Neural cell (in vitro differentiated cells): ENCODE results near the gene PDE10A. TPM values are rescaled to one million over a fixed set of nuclear protein-coding genes. Genes with fewer than 3 reads are reported as not detected.

Experiments
- H2AFZ ChIP-seq: fragments of 200-600, 300-800 bp; sonication (generic), shearing (Covaris generic); 2 replicates; pipeline ENCODE4 v1.6.0; 2014; ENCODE audit warnings: low read depth, mild to moderate bottlenecking, antibody characterized with exemption, low read length, moderate library complexity
- H3F3A ChIP-seq: fragments of 200-600 bp; shearing (Covaris generic); 2 replicates; pipeline ENCODE4 v1.6.1; 2016; ENCODE audit warnings: mild to moderate bottlenecking, moderate library complexity, mixed read lengths, antibody characterized with exemption, low read length; ENCODE audit not compliant: insufficient read depth, poor library complexity, severe bottlenecking
- H3K27ac ChIP-seq: fragments of 200-600, 300-800 bp; sonication (generic), shearing (Covaris generic); 2 replicates; pipeline ENCODE4 v1.5.1; 2014; ENCODE audit warnings: mild to moderate bottlenecking, low read length, moderate library complexity
- H3K27me3 ChIP-seq: fragments of 300-800, 200-600 bp; sonication (generic), shearing (Covaris generic); 2 replicates; pipeline ENCODE4 v1.6.0; 2014; ENCODE audit warnings: mild to moderate bottlenecking, low read depth, low read length, moderate library complexity; ENCODE audit not compliant: insufficient read depth
- H3K36me3 ChIP-seq: fragments of 300-800, 200-600 bp; sonication (generic), shearing (Covaris generic); 2 replicates; pipeline ENCODE4 v1.5.1; 2014; ENCODE audit warnings: mild to moderate bottlenecking, antibody characterized with exemption, low read length, moderate library complexity; ENCODE audit not compliant: insufficient read depth
- H3K4me2 ChIP-seq: fragments of 300-800, 200-600 bp; sonication (generic), shearing (Covaris generic); 2 replicates; pipeline ENCODE4 v1.6.0; 2014; ENCODE audit warnings: mild to moderate bottlenecking, low read length
- H3K4me3 ChIP-seq: fragments of 300-800, 200-600 bp; sonication (generic), shearing (Covaris generic); 2 replicates; pipeline ENCODE4 v1.5.1; 2014; ENCODE audit warnings: mild to moderate bottlenecking, low read length, moderate library complexity
- H3K79me2 ChIP-seq: fragments of 200-600 bp; shearing (Covaris generic); replicated peaks from 2 replicates; pipeline ENCODE4 v1.6.0; 2014; ENCODE audit warnings: mild to moderate bottlenecking, low read length, moderate library complexity; ENCODE audit not compliant: insufficient read depth
- H3K9ac ChIP-seq: fragments of 300-800, 200-600 bp; sonication (generic), shearing (Covaris generic); 2 replicates; pipeline ENCODE4 v1.6.1; 2016; ENCODE audit warnings: mild to moderate bottlenecking, low read length, mixed read lengths
- H3K9me2 ChIP-seq: fragments of 200-600 bp; shearing (Covaris generic); 2 replicates; pipeline ENCODE4 v1.6.1; 2016; ENCODE audit warnings: mild to moderate bottlenecking, low read length, mixed read lengths; ENCODE audit not compliant: insufficient read depth
- H3K9me3 ChIP-seq: fragments of 200-600, 300-800 bp; sonication (generic), shearing (Covaris generic); 2 replicates; pipeline ENCODE4 v1.6.1; 2016; ENCODE audit warnings: mild to moderate bottlenecking, mixed run types, low read length, moderate library complexity, mixed read lengths
- H4K20me1 ChIP-seq: fragments of 200-600 bp; shearing (Covaris generic); 2 replicates; pipeline ENCODE4 v1.6.1; 2016; ENCODE audit warnings: mild to moderate bottlenecking, mixed run types; ENCODE audit not compliant: insufficient read depth
- CTCF ChIP-seq: fragments of 450-650 bp; IDR thresholded peaks from 2 replicates; pipeline ENCODE4 v1.5.1; 2014; ENCODE audit warnings: antibody characterized with exemption, mild to moderate bottlenecking, moderate library complexity; ENCODE audit not compliant: poor library complexity, severe bottlenecking
- EP300 ChIP-seq: fragments of 450-650 bp; conservative IDR thresholded peaks from 2 replicates; pipeline ENCODE4 v1.6.1; 2014; ENCODE audit warnings: antibody characterized with exemption, mild to moderate bottlenecking, moderate library complexity; ENCODE audit not compliant: poor library complexity, severe bottlenecking
- EZH2 ChIP-seq: fragments of 200-600, 300-800 bp; shearing (Covaris generic), sonication (generic); IDR thresholded peaks from 2 replicates; pipeline ENCODE4 v1.6.1; 2014; ENCODE audit warnings: antibody characterized with exemption, low read length, borderline replicate concordance, mild to moderate bottlenecking; ENCODE audit not compliant: insufficient read depth, poor library complexity, severe bottlenecking
- MXI1 ChIP-seq: fragments of 450-650 bp; conservative IDR thresholded peaks from 2 replicates; pipeline ENCODE4 v1.6.1; 2014; ENCODE audit warnings: antibody characterized with exemption, mild to moderate bottlenecking; ENCODE audit not compliant: poor library complexity, severe bottlenecking
- POLR2AphosphoS5 ChIP-seq: IDR thresholded peaks from 2 replicates; pipeline ENCODE4 v1.6.1; 2012
- RAD21 ChIP-seq: fragments of 450-650 bp; conservative IDR thresholded peaks from 2 replicates; pipeline ENCODE4 v1.6.1; 2014; ENCODE audit warnings: antibody characterized with exemption, mild to moderate bottlenecking, moderate library complexity
- REST ChIP-seq: IDR thresholded peaks from 2 replicates; pipeline ENCODE4 v1.6.1; 2012; ENCODE audit warnings: borderline replicate concordance
- SMC3 ChIP-seq: fragments of 450-650 bp; conservative IDR thresholded peaks from 2 replicates; pipeline ENCODE4 v1.6.1; 2014; ENCODE audit warnings: antibody characterized with exemption, mild to moderate bottlenecking, moderate library complexity; ENCODE audit not compliant: poor library complexity
- TAF1 ChIP-seq: IDR thresholded peaks from 2 replicates; pipeline ENCODE4 v1.6.1; 2012; ENCODE audit warnings: low read depth
- polyA plus RNA-seq: library from polyadenylated mRNA; depleted of rRNA; stranded (reverse); fragments of >200 nt; gene quantifications from 2 replicates; pipeline ENCODE4 v1.2.3, GENCODE V29; 2014

PDE10A gene
- polyA plus RNA-seq, 1 donor from 2014 or later: 52.4 TPM

GRCh38 chr6:165588515-165588914 lies 74.5 kb downstream of the PDE10A start:
- H3K27ac ChIP-seq: no peak overlapping the region
- H3K79me2 ChIP-seq: peaks cover 56% of the 10 kb centered on the region
- H3K9me3 ChIP-seq: no peaks in the 10 kb centered on the region
- H3K4me2 ChIP-seq: no peak overlapping the region
- H4K20me1 ChIP-seq: no peaks in the 10 kb centered on the region
- TF ChIP-seq SMC3 (no peak), EZH2 (no peak), RAD21 (no peak), TAF1 (no peak), CTCF (no peak), EP300 (no peak), POLR2AphosphoS5 (no peak), MXI1 (no peak), REST (no peak)
- no peak overlapping the region for H3K4me3 ChIP-seq
- H3K36me3 ChIP-seq: no peaks in the 10 kb centered on the region
- H3K27me3 ChIP-seq: no peaks in the 10 kb centered on the region
- no peaks in the 10 kb centered on the region for H3F3A ChIP-seq
- no peaks in the 10 kb centered on the region for H3K9me2 ChIP-seq
- H3K9ac ChIP-seq: no peak overlapping the region
- H2AFZ ChIP-seq: no peak overlapping the region

- Histone ChIP-seq H3K27me3 (no peaks in the 10 kb centered on the region), H3K36me3 (no peaks in the 10 kb centered on the region)
Measured at GRCh38 chr6:165587206-165587605, 75.8 kb downstream of the PDE10A start.

More at GRCh38 chr6:165587206-165587605, 75.8 kb downstream of the PDE10A start:
- no peaks in the 10 kb centered on the region for H4K20me1 ChIP-seq
- H3F3A ChIP-seq: no peaks in the 10 kb centered on the region
- H3K79me2 ChIP-seq: peaks cover 57% of the 10 kb centered on the region
- TF ChIP-seq RAD21 (no peak), REST (no peak), EP300 (no peak), CTCF (no peak), TAF1 (no peak), POLR2AphosphoS5 (no peak), EZH2 (no peak), MXI1 (no peak), SMC3 (no peak)
- no peaks in the 10 kb centered on the region for H3K9me2 ChIP-seq
- H3K4me2 ChIP-seq: no peak overlapping the region
- H3K9me3 ChIP-seq: no peaks in the 10 kb centered on the region
- H3K27ac ChIP-seq: no peak overlapping the region
- H2AFZ ChIP-seq: no peak overlapping the region
- H3K4me3 ChIP-seq: no peak overlapping the region
- H3K9ac ChIP-seq: no peak overlapping the region
